ENCODE data around the gene OIT3.

DNA sequence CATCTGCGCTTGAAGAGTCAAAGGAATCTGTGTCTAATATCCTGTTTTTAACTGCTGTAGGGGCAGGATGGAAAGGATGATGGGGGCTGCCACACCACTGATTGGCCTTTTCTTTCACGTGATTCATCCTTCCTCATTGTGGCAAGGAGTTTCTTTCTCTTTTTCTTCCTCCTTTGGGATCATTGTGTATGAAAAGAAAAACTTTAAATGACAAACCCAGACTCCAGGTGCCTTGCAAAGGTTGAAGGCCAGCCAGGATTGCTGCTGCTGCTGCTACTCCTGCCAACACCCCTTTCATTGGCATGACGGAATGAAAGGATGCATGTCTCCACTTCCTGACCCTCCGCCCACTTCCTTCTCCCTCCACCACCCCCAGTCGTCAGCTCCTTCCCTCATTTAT, 6.5 kb upstream of the OIT3 start:
- TF ChIP-seq, protein P1, sequence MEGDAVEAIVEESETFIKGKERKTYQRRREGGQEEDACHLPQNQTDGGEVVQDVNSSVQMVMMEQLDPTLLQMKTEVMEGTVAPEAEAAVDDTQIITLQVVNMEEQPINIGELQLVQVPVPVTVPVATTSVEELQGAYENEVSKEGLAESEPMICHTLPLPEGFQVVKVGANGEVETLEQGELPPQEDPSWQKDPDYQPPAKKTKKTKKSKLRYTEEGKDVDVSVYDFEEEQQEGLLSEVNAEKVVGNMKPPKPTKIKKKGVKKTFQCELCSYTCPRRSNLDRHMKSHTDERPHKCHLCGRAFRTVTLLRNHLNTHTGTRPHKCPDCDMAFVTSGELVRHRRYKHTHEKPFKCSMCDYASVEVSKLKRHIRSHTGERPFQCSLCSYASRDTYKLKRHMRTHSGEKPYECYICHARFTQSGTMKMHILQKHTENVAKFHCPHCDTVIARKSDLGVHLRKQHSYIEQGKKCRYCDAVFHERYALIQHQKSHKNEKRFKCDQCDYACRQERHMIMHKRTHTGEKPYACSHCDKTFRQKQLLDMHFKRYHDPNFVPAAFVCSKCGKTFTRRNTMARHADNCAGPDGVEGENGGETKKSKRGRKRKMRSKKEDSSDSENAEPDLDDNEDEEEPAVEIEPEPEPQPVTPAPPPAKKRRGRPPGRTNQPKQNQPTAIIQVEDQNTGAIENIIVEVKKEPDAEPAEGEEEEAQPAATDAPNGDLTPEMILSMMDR (IDR thresholded peaks at IDR 0.05; ENCODE audit: insufficient read depth, low read length, poor library complexity, severe bottlenecking): no peak
- TF ChIP-seq EZH2phosphoT487 (conservative IDR thresholded peaks at IDR 0.05; ENCODE audit: low read length): no peak
